ENCODE data around the gene KCNK18. TPM values are rescaled to one million over a fixed set of nuclear protein-coding genes. Genes with fewer than 3 reads are reported as not detected.

Gene KCNK18
- not detected in 2 replicates for total RNA-seq (2021)
- long read RNA-seq: 0 reads

GRCh38 chr10:117197189-117197588, at the start of gene KCNK18:
TSS of gene KCNK18 (plus strand) at chr10:117197489. CDS start at chr10:117197489, 0 bp downstream.
- Histone ChIP-seq H3K9ac (ENCODE audit: extremely low read depth, insufficient read length, low read length) (no peak within 1 kb of the TSS), H2BK5ac (ENCODE audit: insufficient read length, low read length) (no peak within 1 kb of the TSS), H3K79me1 (ENCODE audit: insufficient read depth, low read depth, low read length, poor library complexity, severe bottlenecking) (no peaks in the 10 kb centered on the region), H3K23ac (ENCODE audit: insufficient read length, low read depth, low read length) (no peak within 1 kb of the TSS), H4K91ac (ENCODE audit: insufficient read length, low read depth, low read length) (no peak within 1 kb of the TSS), H2BK120ac (ENCODE audit: low read depth, low read length, poor library complexity, severe bottlenecking) (no peak within 1 kb of the TSS), H3K79me2 (ENCODE audit: insufficient read depth, low read length) (no peaks in the 10 kb centered on the region), H3K14ac (ENCODE audit: insufficient read depth, low read length) (no peak within 1 kb of the TSS), H3K4me2 (ENCODE audit: insufficient read depth, insufficient read length, low read length) (no peak within 1 kb of the TSS), H2BK20ac (ENCODE audit: low read depth, low read length, poor library complexity, severe bottlenecking) (no peak within 1 kb of the TSS), H3K23me2 (ENCODE audit: insufficient read length, low read depth, low read length, poor library complexity, severe bottlenecking) (no peaks in the 10 kb centered on the region), H3K27ac (ENCODE audit: insufficient read length, low read depth, low read length) (no peak within 1 kb of the TSS), H3K56ac (ENCODE audit: insufficient read length, low read depth, low read length) (no peak within 1 kb of the TSS), H3K9me3 (ENCODE audit: control insufficient read depth, low read depth, low read length) (no peaks in the 10 kb centered on the region), H4K5ac (ENCODE audit: insufficient read length, low read depth, low read length) (no peak within 1 kb of the TSS), H3K4me1 (ENCODE audit: insufficient read depth, low read length) (no peaks in the 10 kb centered on the region), H4K8ac (replicated peaks; ENCODE audit: insufficient read length, low read depth, low read length) (no peak within 1 kb of the TSS), H2AK5ac (ENCODE audit: insufficient read length, low read length) (no peak within 1 kb of the TSS), H2BK15ac (ENCODE audit: low read depth, low read length) (no peak within 1 kb of the TSS), H3T11ph (ENCODE audit: low read length) (no peak within 1 kb of the TSS), H3K18ac (ENCODE audit: insufficient read length, low read depth, low read length) (no peak within 1 kb of the TSS), H3K4ac (ENCODE audit: low read depth, low read length) (no peak within 1 kb of the TSS), H3K27me3 (ENCODE audit: insufficient read depth, low read length) (no peaks in the 10 kb centered on the region), H2AFZ (ENCODE audit: low read length) (no peak within 1 kb of the TSS), H4K20me1 (ENCODE audit: control insufficient read depth, insufficient read depth, insufficient read length) (no peaks in the 10 kb centered on the region), H2BK12ac (ENCODE audit: insufficient read length, low read depth, low read length) (no peak within 1 kb of the TSS)
- H3K9me3 Mint-ChIP-seq: no peaks in the 10 kb centered on the region; a peak in 1 of 5 replicates
- H3K27ac Mint-ChIP-seq: no peak within 1 kb of the TSS
- H3K36me3 Mint-ChIP-seq (ENCODE audit: insufficient read depth in 1 of 3, low read depth in 3 of 3): no peaks in the 10 kb centered on the region
- peaks cover 9 to 11% of the 10 kb centered on the region in 2 experiments for H3K4me1 Mint-ChIP-seq
- no peak for DNase-seq
- WGBS (ENCODE audit: extremely low coverage, insufficient read length, low lambda C conversion rate): no CpG with 5 or more reads among the region's 12 CpGs
- no peak within 1 kb of the TSS for H3K4me3 Mint-ChIP-seq
- peaks cover 26% of the 10 kb centered on the region for H3K27me3 Mint-ChIP-seq (ENCODE audit: low read depth)
- no peak for TF ChIP-seq CTCF (conservative IDR thresholded peaks at IDR 0.05)

Data from H9 (cell line).